Mesothelial cell of epicardium (in vitro differentiated cells): ENCODE data around the gene GRID2. TPM values are rescaled to one million over a fixed set of nuclear protein-coding genes. Genes with fewer than 3 reads are reported as not detected.

Source experiments
- DNase-seq, 2 experiments: peaks; one replicate each; pipeline ENCODE4 v3.0.0; 2021; ENCODE audit warnings: low spot score in 2 of 2; ENCODE audit not compliant: unreplicated experiment in 2 of 2
- H3K27ac Mint-ChIP-seq: 2 replicates; pipeline ENCODE4 v1.8.0; 2021; ENCODE audit warnings: mixed read lengths
- H3K27me3 Mint-ChIP-seq: 2 replicates; pipeline ENCODE4 v1.8.0; 2021; ENCODE audit warnings: low read depth, mixed read lengths
- H3K36me3 Mint-ChIP-seq: 2 replicates; pipeline ENCODE4 v1.8.0; 2021; ENCODE audit warnings: mixed read lengths
- H3K4me1 Mint-ChIP-seq: 2 replicates; pipeline ENCODE4 v1.8.0; 2021; ENCODE audit warnings: mixed read lengths
- H3K4me3 Mint-ChIP-seq: 2 replicates; pipeline ENCODE4 v1.8.0; 2021; ENCODE audit warnings: mild to moderate bottlenecking, moderate library complexity, mixed read lengths
- H3K9me3 Mint-ChIP-seq: 2 replicates; pipeline ENCODE4 v1.8.0; 2021; ENCODE audit warnings: mixed read lengths
- total RNA-seq: library from RNA; stranded (reverse); gene quantifications from 3 replicates; pipeline ENCODE4 v1.2.1, GENCODE V29; 2021
- TF ChIP-seq, protein P1 (sequence below): fragments of 200-600 bp; sonication (generic); IDR thresholded peaks from one replicate; pipeline ENCODE4 v1.5.0; 2021; ENCODE audit warnings: antibody characterized with exemption; ENCODE audit not compliant: unreplicated experiment

Gene GRID2
- total RNA-seq, 1 donor from 2014 or later: 3.1 TPM

DNA sequence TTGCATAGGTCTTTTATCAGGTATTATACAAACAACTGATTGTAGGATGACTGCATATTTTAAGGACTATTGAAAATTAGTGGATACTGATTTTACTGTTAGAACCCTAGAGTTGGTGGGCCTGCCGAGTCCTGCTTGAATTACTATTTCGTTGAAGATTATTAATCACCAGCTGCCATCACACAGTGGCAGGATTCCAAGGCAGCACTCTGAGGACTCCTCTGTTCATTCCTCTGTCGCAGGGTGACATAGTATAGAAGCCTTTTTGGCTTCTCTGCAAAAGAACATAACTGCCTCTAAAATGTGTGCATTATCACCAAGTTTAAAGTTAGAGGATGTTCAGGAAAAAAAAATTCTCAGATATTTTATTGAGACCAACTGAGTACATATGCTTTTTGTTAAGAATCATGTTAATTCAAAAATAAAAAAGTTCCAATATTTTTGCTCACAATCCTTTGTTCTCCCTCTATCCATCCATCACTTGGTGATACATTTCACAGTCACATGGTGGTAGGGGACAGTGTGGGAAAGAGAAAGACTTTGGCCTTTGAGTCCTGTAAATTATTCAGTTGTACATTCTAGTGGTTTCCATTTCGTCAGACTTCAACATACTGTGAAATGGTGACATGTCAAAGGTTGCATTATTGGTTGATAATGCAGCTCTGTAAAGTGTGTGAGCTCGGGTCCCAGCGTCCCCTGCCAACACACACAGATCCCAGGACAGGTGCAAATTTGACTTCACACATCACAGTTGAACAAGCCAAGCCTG, 332.5 kb downstream of the GRID2 start:
- peaks cover 11% of the 10 kb centered on the region for H3K4me1 Mint-ChIP-seq

DNA sequence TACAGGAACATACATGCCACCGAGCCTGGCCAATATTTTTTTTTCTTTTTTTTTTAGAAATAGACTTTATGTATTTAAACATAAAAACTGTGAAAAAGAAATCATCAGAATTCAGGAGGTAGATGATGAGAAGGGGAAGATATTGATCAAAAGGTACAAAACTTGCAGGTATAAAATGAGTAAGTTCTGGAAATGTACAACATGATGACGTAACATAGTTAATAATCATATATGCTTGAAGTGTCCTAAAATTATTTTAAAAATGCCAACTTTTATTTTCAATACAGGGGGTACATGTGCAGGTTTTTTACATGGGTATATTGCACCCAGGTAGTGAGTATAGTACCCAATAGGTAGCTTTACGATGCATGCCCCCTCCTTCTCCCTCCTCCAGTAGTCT, 337.6 kb downstream of the GRID2 start:
- Mint-ChIP-seq H3K27ac (no peak overlapping the region), H3K4me3 (no peak overlapping the region), H3K27me3 (no peaks in the 10 kb centered on the region), H3K36me3 (no peaks in the 10 kb centered on the region), H3K4me1 (peaks cover 8% of the 10 kb centered on the region), H3K9me3 (peaks cover 10% of the 10 kb centered on the region)
- TF ChIP-seq, protein P1, sequence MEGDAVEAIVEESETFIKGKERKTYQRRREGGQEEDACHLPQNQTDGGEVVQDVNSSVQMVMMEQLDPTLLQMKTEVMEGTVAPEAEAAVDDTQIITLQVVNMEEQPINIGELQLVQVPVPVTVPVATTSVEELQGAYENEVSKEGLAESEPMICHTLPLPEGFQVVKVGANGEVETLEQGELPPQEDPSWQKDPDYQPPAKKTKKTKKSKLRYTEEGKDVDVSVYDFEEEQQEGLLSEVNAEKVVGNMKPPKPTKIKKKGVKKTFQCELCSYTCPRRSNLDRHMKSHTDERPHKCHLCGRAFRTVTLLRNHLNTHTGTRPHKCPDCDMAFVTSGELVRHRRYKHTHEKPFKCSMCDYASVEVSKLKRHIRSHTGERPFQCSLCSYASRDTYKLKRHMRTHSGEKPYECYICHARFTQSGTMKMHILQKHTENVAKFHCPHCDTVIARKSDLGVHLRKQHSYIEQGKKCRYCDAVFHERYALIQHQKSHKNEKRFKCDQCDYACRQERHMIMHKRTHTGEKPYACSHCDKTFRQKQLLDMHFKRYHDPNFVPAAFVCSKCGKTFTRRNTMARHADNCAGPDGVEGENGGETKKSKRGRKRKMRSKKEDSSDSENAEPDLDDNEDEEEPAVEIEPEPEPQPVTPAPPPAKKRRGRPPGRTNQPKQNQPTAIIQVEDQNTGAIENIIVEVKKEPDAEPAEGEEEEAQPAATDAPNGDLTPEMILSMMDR: no peak
- DNase-seq: no peak

More for the DNA sequence above, 332.5 kb downstream of the GRID2 start:
- no peak for DNase-seq
- H3K36me3 Mint-ChIP-seq: no peaks in the 10 kb centered on the region
- H3K9me3 Mint-ChIP-seq: no peaks in the 10 kb centered on the region
- no peak overlapping the region for H3K4me3 Mint-ChIP-seq
- H3K27me3 Mint-ChIP-seq: no peaks in the 10 kb centered on the region
- H3K27ac Mint-ChIP-seq: no peak overlapping the region
- TF ChIP-seq, protein P1: no peak

DNA sequence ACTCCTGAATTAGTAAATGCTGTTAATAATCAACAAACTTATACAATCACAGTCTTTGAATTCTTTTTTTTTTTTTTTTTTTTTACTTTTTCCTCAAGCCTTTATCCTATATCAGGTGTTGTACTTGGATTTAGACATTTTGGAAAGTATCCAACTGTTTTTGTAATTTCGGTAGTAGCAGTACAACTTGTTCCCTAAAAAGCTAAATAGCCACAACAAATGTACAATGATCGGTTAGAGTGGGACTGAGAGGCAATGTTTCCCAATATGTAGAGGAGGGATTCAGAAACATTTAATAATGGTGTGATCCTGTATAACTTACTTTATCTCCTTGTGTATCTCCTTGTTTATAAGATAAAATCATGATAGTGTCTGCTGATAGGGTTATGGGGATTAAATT, 343.1 kb downstream of the GRID2 start:
- TF ChIP-seq, protein P1: no peak
- Mint-ChIP-seq H3K36me3 (no peaks in the 10 kb centered on the region), H3K9me3 (peaks cover 16% of the 10 kb centered on the region), H3K4me3 (no peak overlapping the region), H3K4me1 (no peaks in the 10 kb centered on the region), H3K27ac (no peak overlapping the region), H3K27me3 (no peaks in the 10 kb centered on the region)
- no peak for DNase-seq

DNA sequence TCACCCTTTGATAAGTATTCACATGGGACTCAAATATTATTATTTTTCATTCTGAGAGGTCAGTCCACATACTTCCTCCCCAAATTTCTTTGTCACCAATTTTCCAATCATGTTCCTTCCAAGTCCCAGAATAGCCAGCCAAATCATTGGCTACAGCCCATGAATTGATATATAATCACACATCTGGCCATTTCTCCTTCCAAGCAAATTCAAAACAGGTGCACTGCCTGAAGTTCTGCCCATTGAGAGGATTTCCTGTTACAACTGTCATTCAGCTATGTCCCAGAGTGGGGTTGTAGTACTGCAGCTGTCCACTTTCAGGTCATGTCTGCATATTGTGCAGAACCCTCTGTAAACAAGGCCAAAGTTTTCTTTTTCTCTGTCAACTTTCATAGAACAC, 347.8 kb downstream of the GRID2 start:
- Mint-ChIP-seq H3K9me3 (peaks cover 16% of the 10 kb centered on the region), H3K4me3 (no peak overlapping the region), H3K4me1 (no peaks in the 10 kb centered on the region), H3K36me3 (no peaks in the 10 kb centered on the region), H3K27ac (no peak overlapping the region), H3K27me3 (no peaks in the 10 kb centered on the region)
- TF ChIP-seq, protein P1: no peak
- DNase-seq: no peak

DNA sequence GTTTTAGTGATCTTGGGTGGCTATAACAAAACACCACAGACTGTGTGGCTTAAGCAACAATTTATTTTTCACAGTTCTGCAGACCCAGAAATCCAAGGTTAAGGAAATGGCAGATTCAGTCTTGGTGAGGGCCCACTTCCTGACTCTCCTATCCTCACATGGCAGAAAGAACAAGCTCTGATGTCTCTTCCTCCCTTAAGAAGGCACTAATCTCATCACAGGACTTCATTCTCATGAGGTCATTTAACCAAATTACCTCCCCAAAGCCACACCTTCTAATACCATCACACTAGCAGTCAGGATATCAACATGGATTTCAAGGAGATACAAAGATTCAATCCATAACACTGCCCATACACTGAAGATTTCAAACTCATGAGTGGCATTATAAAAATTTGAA, 350.3 kb downstream of the GRID2 start:
- Mint-ChIP-seq H3K36me3 (no peaks in the 10 kb centered on the region), H3K27me3 (no peaks in the 10 kb centered on the region), H3K4me1 (no peaks in the 10 kb centered on the region), H3K27ac (no peak overlapping the region), H3K9me3 (peaks cover 16% of the 10 kb centered on the region), H3K4me3 (no peak overlapping the region)
- TF ChIP-seq, protein P1: no peak
- DNase-seq: no peak
